T-cell (primary cell): ENCODE measurements around the gene SNRPF. TPM values are rescaled to one million over a fixed set of nuclear protein-coding genes. Genes with fewer than 3 reads are reported as not detected.

ENCODE experiments used
- ATAC-seq, 4 experiments: fragments of 200-7000 bp in 3 of 4; fragments of 150-1000 bp in 1 of 4; cut with Tn5 transposase; replicated peaks in 1 of 4; 1 replicate in 3 of 4; 2 replicates in 1 of 4; pipeline ENCODE4 v1.10.0; 2021; ENCODE audit warnings: moderate library complexity in 3 of 4, mild to moderate bottlenecking in 2 of 4, moderate number of reproducible peaks in 1 of 4
- CTCF ChIA-PET, 2 donors: fragments of 300-600 bp; sonication (Branson Sonifier 250); formaldehyde crosslinking; loops; one replicate each; lab custom pipeline; 2022; ENCODE audit warnings: antibody characterized with exemption in 2 of 2; lab: Charles Lee
- POLR2A ChIA-PET, 2 donors: fragments of 300-600 bp; sonication (Branson Sonifier 250); formaldehyde crosslinking; loops; one replicate each; lab custom pipeline; 2022; ENCODE audit warnings: antibody characterized with exemption in 2 of 2; lab: Charles Lee
- DNase-seq, 35 experiments: peaks; one replicate each; pipeline versions ENCODE4 v3.0.0 to v3.0.0-alpha.2; 2013 to 2023
- H3K27ac ChIP-seq: one replicate; pipeline ENCODE4 v1.5.1; 2013; ENCODE audit warnings: low read length
- H3K27me3 ChIP-seq, 2 experiments: replicated peaks in 1 of 2; 1 replicate in 1 of 2; 2 replicates in 1 of 2; pipeline versions ENCODE4 v1.6.1 to v1.7.0; 2013; ENCODE audit warnings: low read length in 1 of 2, mixed read lengths in 1 of 2; ENCODE audit not compliant: control insufficient read depth in 2 of 2, insufficient read depth in 2 of 2; ENCODE audit errors: extremely low read depth in 1 of 2
- H3K36me3 ChIP-seq, 2 donors: 1 replicate in 1 of 2; 2 replicates in 1 of 2; pipeline versions ENCODE4 v1.6.1 to v1.7.0; 2013; ENCODE audit warnings: low read length in 1 of 2; ENCODE audit not compliant: control insufficient read depth in 2 of 2, insufficient read depth in 1 of 2; ENCODE audit errors: extremely low read depth in 1 of 2
- H3K4me1 ChIP-seq, 2 experiments: 1 replicate in 1 of 2; 2 replicates in 1 of 2; pipeline versions ENCODE4 v1.6.1 to v1.7.0; 2013; ENCODE audit warnings: low read length in 2 of 2, mixed read lengths in 1 of 2; ENCODE audit not compliant: insufficient read depth in 2 of 2, control insufficient read depth in 1 of 2; ENCODE audit errors: extremely low read depth in 1 of 2
- H3K4me3 ChIP-seq, 2 donors: 1 replicate in 1 of 2; 2 replicates in 1 of 2; pipeline versions ENCODE4 v1.5.1 to v1.7.0; 2013; ENCODE audit warnings: mild to moderate bottlenecking in 2 of 2, low read length in 1 of 2, moderate library complexity in 1 of 2; ENCODE audit not compliant: control insufficient read depth in 1 of 2; ENCODE audit errors: extremely low read depth in 1 of 2
- H3K9me3 ChIP-seq: 2 replicates; pipeline ENCODE4 v1.7.0; 2013
- H3K27ac Mint-ChIP-seq, 2 donors: one replicate each; pipeline ENCODE4 v1.8.0; 2020 to 2021; ENCODE audit warnings: mild to moderate bottlenecking in 2 of 2, mixed read lengths in 2 of 2
- H3K27me3 Mint-ChIP-seq, 2 donors: one replicate each; pipeline ENCODE4 v1.8.0; 2021 to 2022; ENCODE audit warnings: mixed read lengths in 2 of 2
- H3K36me3 Mint-ChIP-seq: one replicate; pipeline ENCODE4 v1.8.0; 2021; ENCODE audit warnings: mixed read lengths
- H3K4me1 Mint-ChIP-seq, 3 donors: one replicate each; pipeline ENCODE4 v1.8.0; 2020 to 2022; ENCODE audit warnings: mixed read lengths in 3 of 3, mild to moderate bottlenecking in 1 of 3
- H3K4me3 Mint-ChIP-seq, 3 donors: one replicate each; pipeline ENCODE4 v1.8.0; 2020 to 2022; ENCODE audit warnings: mild to moderate bottlenecking in 3 of 3, mixed read lengths in 3 of 3, moderate library complexity in 3 of 3
- H3K9me3 Mint-ChIP-seq, 3 donors: one replicate each; pipeline ENCODE4 v1.8.0; 2020 to 2022; ENCODE audit warnings: mixed read lengths in 3 of 3
- WGBS: methylation state at CpG from one replicate; pipeline ENCODE4 v1.1.5; 2013; ENCODE audit warnings: missing lambda C conversion rate; ENCODE audit not compliant: insufficient coverage; 5-methylcytosine and 5-hydroxymethylcytosine counted together
- total RNA-seq, 35 experiments: library from RNA in 6 of 35; stranded (reverse) in 6 of 35; fragments of 120-200 nt in 1 of 35; gene quantifications; one replicate each; pipeline versions ENCODE4 v1.2.1 to v1.2.4 and lab custom pipeline; 2013 to 2026

Gene SNRPF
- total RNA-seq, 5 donors from 2014 or later (not counting 1 experiment from before 2014, with no cell fraction given): 14.0 to 33.6 (median 19.3) TPM

- H3K4me1 Mint-ChIP-seq: peaks cover 0 to 4% (median 0%) of the 10 kb centered on the region in 3 donors
- no peak overlapping the region for H3K4me3 ChIP-seq
- no peaks in the 10 kb centered on the region for H3K9me3 ChIP-seq
- CTCF ChIA-PET: interaction anchor here (0.6 to 1.3 kb wide), 2 partner anchors 112 to 127 kb away, joined by 3 to 4 read pairs; no protein-coding TSS in a partner anchor
- no peak overlapping the region for H3K27ac Mint-ChIP-seq
- 100% methylated on average over 3 of the region's 4 CpGs for WGBS
- H3K27me3 Mint-ChIP-seq: no peaks in the 10 kb centered on the region
- no peaks in the 10 kb centered on the region for H3K9me3 Mint-ChIP-seq
- no peak overlapping the region for H3K4me3 Mint-ChIP-seq
- no peak for ATAC-seq
- H3K4me1 ChIP-seq: no peaks in the 10 kb centered on the region
- DNase-seq: no peak
- H3K36me3 ChIP-seq: peaks cover 0 to 5% of the 10 kb centered on the region in 2 donors
- peaks cover 50% of the 10 kb centered on the region for H3K36me3 Mint-ChIP-seq
- no peaks in the 10 kb centered on the region for H3K27me3 ChIP-seq
- POLR2A ChIA-PET: interaction anchor here in 1 of 2 donors (0.8 kb wide), 1 partner anchor 316 kb away, joined by 4 read pairs; no protein-coding TSS in a partner anchor
- H3K27ac ChIP-seq: no peak overlapping the region
Observed at GRCh38 chr12:95870897-95871296, 12.1 kb downstream of the SNRPF start.

DNA sequence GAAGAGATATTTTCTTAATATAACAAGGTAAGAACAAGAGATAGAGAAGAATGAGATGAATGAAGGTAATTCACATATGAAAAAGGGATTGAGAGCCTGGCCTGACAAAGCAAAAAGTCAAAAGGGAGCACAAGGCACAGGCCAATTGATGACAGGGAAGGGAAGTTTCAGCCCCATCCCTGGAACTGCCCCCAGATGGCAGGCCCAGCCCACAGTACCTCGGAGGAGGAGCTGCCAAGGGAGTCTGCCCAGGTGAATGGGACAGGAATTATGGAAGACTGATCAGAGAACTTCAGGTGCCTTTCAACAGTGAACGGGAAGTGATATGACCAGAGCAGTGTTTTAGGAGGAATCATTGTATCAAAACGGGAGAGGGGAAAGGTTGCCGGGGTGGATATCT is 15.7 kb downstream of the SNRPF start:
- ChIA-PET CTCF (no interaction called here), POLR2A (no interaction called here)
- ATAC-seq: no peak
- Histone ChIP-seq H3K27ac (no peak overlapping the region), H3K9me3 (no peaks in the 10 kb centered on the region), H3K4me3 (no peak overlapping the region), H3K4me1 (no peaks in the 10 kb centered on the region), H3K36me3 (no peaks in the 10 kb centered on the region), H3K27me3 (no peaks in the 10 kb centered on the region)
- H3K4me1 Mint-ChIP-seq: no peaks in the 10 kb centered on the region
- no peak overlapping the region for H3K4me3 Mint-ChIP-seq
- H3K9me3 Mint-ChIP-seq: no peaks in the 10 kb centered on the region
- 100% methylated on average over 2 of the region's 4 CpGs for WGBS
- H3K27me3 Mint-ChIP-seq: no peaks in the 10 kb centered on the region
- no peak for DNase-seq
- H3K27ac Mint-ChIP-seq: no peak overlapping the region
- peaks cover 35% of the 10 kb centered on the region for H3K36me3 Mint-ChIP-seq

DNA sequence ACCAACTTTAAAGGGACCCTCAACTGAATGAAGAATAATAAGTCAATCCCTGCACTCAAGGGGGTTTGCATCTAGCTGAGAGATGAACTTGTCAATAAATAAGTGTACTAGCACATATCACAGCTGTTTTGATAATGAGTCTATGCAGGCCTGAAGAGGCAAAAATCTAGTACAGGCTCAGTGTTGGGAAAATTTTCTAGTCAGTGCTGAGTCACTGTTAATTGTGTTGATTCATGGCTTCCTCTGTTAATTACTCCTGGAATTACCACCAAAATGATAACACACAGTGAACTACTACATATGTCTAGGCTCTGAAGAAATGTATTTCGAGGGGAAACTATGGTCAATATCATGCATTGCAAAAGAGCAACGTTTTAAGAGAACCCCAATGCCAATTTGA is 18.9 kb downstream of the SNRPF start:
- no peaks in the 10 kb centered on the region for H3K4me1 Mint-ChIP-seq
- no peak overlapping the region for H3K27ac Mint-ChIP-seq
- POLR2A ChIA-PET: no interaction called here
- no peaks in the 10 kb centered on the region for H3K9me3 Mint-ChIP-seq
- Histone ChIP-seq H3K9me3 (no peaks in the 10 kb centered on the region), H3K4me1 (no peaks in the 10 kb centered on the region), H3K36me3 (no peaks in the 10 kb centered on the region), H3K27ac (no peak overlapping the region), H3K4me3 (no peak overlapping the region), H3K27me3 (no peaks in the 10 kb centered on the region)
- H3K4me3 Mint-ChIP-seq: no peak overlapping the region
- H3K27me3 Mint-ChIP-seq: no peaks in the 10 kb centered on the region
- H3K36me3 Mint-ChIP-seq: peaks cover 17% of the 10 kb centered on the region
- DNase-seq (no peak), ATAC-seq (no peak)
- CTCF ChIA-PET: interaction anchor here in 1 of 2 donors (0.5 kb wide), 1 partner anchor 516 kb away, joined by 3 read pairs; no protein-coding TSS in a partner anchor
- no CpG with 5 or more reads among the region's 2 CpGs for WGBS

GRCh38 chr12:95880895-95881294 is 22.1 kb downstream of the SNRPF start:
- CTCF ChIA-PET: no interaction called here
- no peak for DNase-seq
- Histone ChIP-seq H3K4me1 (no peaks in the 10 kb centered on the region), H3K27ac (no peak overlapping the region), H3K9me3 (peaks cover 3% of the 10 kb centered on the region), H3K4me3 (no peak overlapping the region), H3K36me3 (no peaks in the 10 kb centered on the region), H3K27me3 (no peaks in the 10 kb centered on the region)
- Mint-ChIP-seq H3K27me3 (no peaks in the 10 kb centered on the region), H3K27ac (no peak overlapping the region), H3K36me3 (peaks cover 2% of the 10 kb centered on the region), H3K4me3 (no peak overlapping the region), H3K9me3 (peaks cover 0 to 5% (median 0%) of the 10 kb centered on the region in 3 donors), H3K4me1 (no peaks in the 10 kb centered on the region)
- no peak for ATAC-seq
- POLR2A ChIA-PET: no interaction called here
- WGBS: no CpG with 5 or more reads among the region's 1 CpG

DNA sequence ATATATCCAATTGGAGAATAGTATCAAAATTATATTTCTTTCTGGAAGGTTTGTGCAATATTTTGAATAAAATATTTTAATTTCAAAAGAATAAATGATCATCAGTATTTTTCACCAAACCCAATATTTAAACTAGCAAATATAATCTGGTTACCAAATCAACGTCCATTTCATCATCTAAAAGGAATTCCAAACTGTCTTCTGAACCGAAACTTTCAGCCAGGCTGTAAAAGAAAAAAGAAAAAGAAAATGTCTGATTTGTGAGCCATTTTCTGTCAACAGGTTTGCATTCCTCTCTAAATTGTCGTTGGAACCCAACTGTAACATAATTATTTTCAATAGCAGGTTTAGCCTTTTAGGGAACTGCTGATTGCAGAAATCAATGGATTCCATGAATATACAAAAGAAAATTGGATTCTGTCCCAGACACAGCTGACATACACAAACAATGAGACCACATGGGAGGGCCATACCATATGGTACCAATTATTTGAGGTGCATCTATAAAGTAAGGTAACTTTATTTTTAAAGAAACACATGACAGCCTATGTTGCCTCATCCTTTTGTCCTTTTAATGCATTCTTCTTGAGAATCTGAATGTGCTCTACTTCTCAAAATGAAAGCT is 22.7 kb downstream of the SNRPF start:
- no peaks in the 10 kb centered on the region for H3K27me3 ChIP-seq
- H3K4me1 ChIP-seq: no peaks in the 10 kb centered on the region
- no peak for DNase-seq
- H3K36me3 ChIP-seq: no peaks in the 10 kb centered on the region
- H3K27me3 Mint-ChIP-seq: no peaks in the 10 kb centered on the region
- POLR2A ChIA-PET: no interaction called here
- H3K4me3 ChIP-seq: no peak overlapping the region
- no peak for ATAC-seq
- H3K9me3 Mint-ChIP-seq: peaks cover 0 to 5% (median 0%) of the 10 kb centered on the region in 3 donors
- H3K4me3 Mint-ChIP-seq: no peak overlapping the region
- H3K27ac ChIP-seq: no peak overlapping the region
- H3K36me3 Mint-ChIP-seq: peaks cover 2% of the 10 kb centered on the region
- no peaks in the 10 kb centered on the region for H3K4me1 Mint-ChIP-seq
- CTCF ChIA-PET: no interaction called here
- peaks cover 3% of the 10 kb centered on the region for H3K9me3 ChIP-seq
- no CpG with 5 or more reads among the region's 3 CpGs for WGBS
- no peak overlapping the region for H3K27ac Mint-ChIP-seq

DNA sequence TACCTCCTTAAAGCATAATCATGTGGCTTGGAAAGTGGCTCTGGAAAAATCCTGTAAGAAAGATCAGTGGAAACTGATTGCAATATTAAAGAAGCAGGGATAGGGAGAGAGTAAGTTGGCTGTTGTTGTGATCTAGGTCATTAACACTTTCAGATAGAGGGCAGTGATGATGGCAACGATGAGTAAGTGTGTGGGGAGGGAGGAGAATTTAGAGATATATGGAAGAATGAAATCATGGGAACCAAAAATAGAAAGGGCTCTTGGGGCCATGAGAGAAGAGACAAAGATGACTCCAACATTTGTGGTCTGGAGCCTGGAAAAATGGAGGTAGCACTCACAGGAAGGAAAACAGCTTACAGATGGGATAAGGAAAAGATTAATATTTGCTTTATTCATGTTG is 23.3 kb downstream of the SNRPF start:
- Mint-ChIP-seq H3K27me3 (no peaks in the 10 kb centered on the region), H3K4me1 (no peaks in the 10 kb centered on the region), H3K4me3 (no peak overlapping the region), H3K9me3 (peaks cover 0 to 5% (median 0%) of the 10 kb centered on the region in 3 donors), H3K27ac (no peak overlapping the region), H3K36me3 (peaks cover 2% of the 10 kb centered on the region)
- H3K4me1 ChIP-seq: no peaks in the 10 kb centered on the region
- no peak overlapping the region for H3K27ac ChIP-seq
- ChIA-PET CTCF (no interaction called here), POLR2A (no interaction called here)
- H3K4me3 ChIP-seq: no peak overlapping the region
- no peaks in the 10 kb centered on the region for H3K36me3 ChIP-seq
- DNase-seq: no peak
- ATAC-seq: no peak
- WGBS: 50% methylated on average over 1 of the region's 1 CpG
- no peaks in the 10 kb centered on the region for H3K27me3 ChIP-seq
- peaks cover 3% of the 10 kb centered on the region for H3K9me3 ChIP-seq
